Stimulated activated CD4-positive, alpha-beta T cell treated with anti-CD3 and anti-CD28 coated beads, Interleukin-1b, Interleukin-23, amount 100 ng/mL, for 48 hours (primary cell): ENCODE data around the gene PRSS21.
A peak's percentile ranks its signal among the peaks of the same experiment; 100 is the strongest.

Experiments used
- DNase-seq: peaks from one replicate; pipeline ENCODE4 v3.0.0-alpha.2; 2020

Gene PRSS21

GRCh38 chr16:2826591-2827373, 9.7 kb downstream of the PRSS21 start:
- no peak for DNase-seq

- DNase-seq: no peak
These were observed 10.3 kb downstream of the PRSS21 start for GRCh38 chr16:2827374-2827791.

GRCh38 chr16:2827831-2828520, 10.9 kb downstream of the PRSS21 start:
- no peak for DNase-seq

GRCh38 chr16:2828521-2828840, 11.4 kb downstream of the PRSS21 start:
- DNase-seq: no peak

GRCh38 chr16:2828876-2829430, 11.9 kb downstream of the PRSS21 start:
- no peak for DNase-seq

- DNase-seq: no peak
These were observed 12.7 kb downstream of the PRSS21 start, which contains the start of gene ZG16B for GRCh38 chr16:2829501-2830354. TSS of gene ZG16B (plus strand) at chr16:2830303. CDS start at chr16:2830442, 139 bp downstream.

- DNase-seq: no peak
These were observed 13.3 kb downstream of the PRSS21 start for GRCh38 chr16:2830355-2830695.

- no peak for DNase-seq
These were observed 14.2 kb downstream of the PRSS21 start for GRCh38 chr16:2831203-2831602.

- DNase-seq: no peak
These were observed 16.7 kb downstream of the PRSS21 start for GRCh38 chr16:2833776-2834175.

- DNase-seq: no peak
These were observed 17.9 kb downstream of the PRSS21 start for GRCh38 chr16:2834968-2835367.

- DNase-seq: no peak
These were observed 18.8 kb downstream of the PRSS21 start for GRCh38 chr16:2835638-2836493.

GRCh38 chr16:2836646-2837508, 19.8 kb downstream of the PRSS21 start:
- DNase-seq: no peak

- DNase-seq: peak; percentile 51
These were observed 21.9 kb downstream of the PRSS21 start for GRCh38 chr16:2838928-2839327.

- no peak for DNase-seq
These were observed 22.8 kb downstream of the PRSS21 start for GRCh38 chr16:2839650-2840450.

- DNase-seq: no peak
These were observed 23.9 kb downstream of the PRSS21 start for GRCh38 chr16:2840914-2841313.

GRCh38 chr16:2841606-2842339, 24.7 kb downstream of the PRSS21 start:
- no peak for DNase-seq

GRCh38 chr16:2842340-2843000, 25.4 kb downstream of the PRSS21 start:
- DNase-seq: peak; percentile 91

- DNase-seq: no peak
These were observed 26.5 kb downstream of the PRSS21 start for GRCh38 chr16:2843526-2843925.

GRCh38 chr16:2845116-2845515, 28.1 kb downstream of the PRSS21 start:
- DNase-seq: no peak
